ENCODE results near the gene TMTC2. TPM values are rescaled to one million over a fixed set of nuclear protein-coding genes. Genes with fewer than 3 reads are reported as not detected.

The TMTC2 gene
- total and polyA plus RNA-seq, 2 donors (not counting 3 experiments of a cell fraction or from before 2014, with no cell fraction given): 4.1 to 7.8 TPM

- intact Hi-C loops (cut with micrococcal nuclease): no loop called here
- no peak overlapping the region for H3K9ac ChIP-seq (replicated peaks; ENCODE audit: extremely low read depth, insufficient read depth, low read length)
- no TSS peak for BruUV-seq (replicated peaks)
- no peak overlapping the region for H2AFZ ChIP-seq (ENCODE audit: low read depth, low read length)
- ChIA-PET CTCF (no interaction called here), POLR2A (no interaction called here)
- H3K79me2 ChIP-seq (ENCODE audit: control insufficient read depth, insufficient read depth, low read length): no peaks in the 10 kb centered on the region
- H3K4me3 ChIP-seq (replicated peaks in 1 of 3; ENCODE audit: insufficient read depth in 1 of 3, low read depth in 1 of 3, low read length in 3 of 3): no peak overlapping the region
- no peaks in the 10 kb centered on the region for H4K20me1 ChIP-seq (replicated peaks; ENCODE audit: control insufficient read depth, extremely low read depth, insufficient read depth, low read length)
- no peaks in the 10 kb centered on the region for H3K9me1 ChIP-seq (replicated peaks; ENCODE audit: control insufficient read depth, extremely low read depth, insufficient read depth, low read length)
- no peak for TF ChIP-seq EZH2 (IDR thresholded peaks at IDR 0.05; ENCODE audit: borderline replicate concordance, low read depth, low read length, severe bottlenecking)
- TF ChIP-seq MAX (IDR thresholded peaks at IDR 0.05; ENCODE audit: insufficient read depth, insufficient read length): no peak
- TF ChIP-seq POLR2AphosphoS5 (IDR thresholded peaks at IDR 0.05; ENCODE audit: insufficient read depth, low read depth, low read length): no peak
- TF ChIP-seq GATA2 (IDR thresholded peaks at IDR 0.05; ENCODE audit: insufficient read depth, insufficient read length, low read depth, low read length): no peak
- TF ChIP-seq JUN (IDR thresholded peaks at IDR 0.05; ENCODE audit: borderline replicate concordance, insufficient read depth, insufficient read length, low read depth): no peak
- no peak for TF ChIP-seq MYC (IDR thresholded peaks at IDR 0.05; ENCODE audit: low read depth, low read length)
- TF ChIP-seq POLR2A (IDR thresholded peaks at IDR 0.05; ENCODE audit: low read depth, low read length): no peak
- no peak for TF ChIP-seq CTCF (IDR thresholded peaks at IDR 0.05; ENCODE audit: extremely low read depth in 1 of 2, insufficient read depth in 1 of 2, low read depth in 1 of 2, low read length in 2 of 2)
- no peak for TF ChIP-seq FOS (IDR thresholded peaks at IDR 0.05; ENCODE audit: borderline replicate concordance, insufficient read depth, low read length)
- H3K4me2 ChIP-seq (ENCODE audit: insufficient read depth, low read length): no peak overlapping the region
- no peak overlapping the region for H3K27ac ChIP-seq (ENCODE audit: insufficient read depth, low read depth, low read length)
- H3K27me3 ChIP-seq (ENCODE audit: control insufficient read depth in 2 of 2, insufficient read depth in 2 of 2, low read length in 2 of 2): no peaks in the 10 kb centered on the region
- no peak for FAIRE-seq
- H3K4me1 ChIP-seq (ENCODE audit: control insufficient read depth, extremely low read depth, insufficient read depth, low read length): no peaks in the 10 kb centered on the region
- no peaks in the 10 kb centered on the region for H3K36me3 ChIP-seq (ENCODE audit: control insufficient read depth in 2 of 2, extremely low read depth in 1 of 2, insufficient read depth in 2 of 2, low read length in 2 of 2)
- no peak for DNase-seq (ENCODE audit: low read depth, low spot score)
- dilution Hi-C loops (cut with MboI; ENCODE audit: extremely low pct_ligation_motif_present, low sequenced_read_pairs): no loop called here
- H3K9me3 ChIP-seq (replicated peaks; ENCODE audit: control insufficient read depth, insufficient read depth, low read length): no peaks in the 10 kb centered on the region
Observed at GRCh38 chr12:83067981-83068380, 381.3 kb downstream of the TMTC2 start.
